Measurements from ENCODE around the gene STIP1. TPM values are rescaled to one million over a fixed set of nuclear protein-coding genes. Genes with fewer than 3 reads are reported as not detected.
A peak's percentile ranks its signal among the peaks of the same experiment; 100 is the strongest.

The STIP1 gene
- total RNA-seq, result 187 and 331 TPM in 2 replicates

GRCh38 chr11:64185693-64186491 lies at the start of gene STIP1:
Gene STIP1, plus strand, starts transcription at chr11:64186171. Its CDS starts 91 bp downstream, at chr11:64186262.
- DNase-seq (ENCODE audit: low read depth, low spot score), result peak; percentile 100

GRCh38 chr11:64136765-64137441 lies 49.1 kb upstream of the STIP1 start:
- no peak for DNase-seq (ENCODE audit: low read depth, low spot score)

GRCh38 chr11:64138398-64138797 lies 47.6 kb upstream of the STIP1 start:
- DNase-seq (ENCODE audit: low read depth, low spot score), result no peak

- DNase-seq (ENCODE audit: low read depth, low spot score), result no peak
Observed at GRCh38 chr11:64139049-64139448, 46.9 kb upstream of the STIP1 start.

- DNase-seq (ENCODE audit: low read depth, low spot score), result no peak
Observed at GRCh38 chr11:64140082-64140481, 45.9 kb upstream of the STIP1 start.

GRCh38 chr11:64141081-64141783 lies 44.7 kb upstream of the STIP1 start:
- no peak for DNase-seq (ENCODE audit: low read depth, low spot score)

- no peak for DNase-seq (ENCODE audit: low read depth, low spot score)
Observed at GRCh38 chr11:64144587-64145472, 41.1 kb upstream of the STIP1 start.

- DNase-seq (ENCODE audit: low read depth, low spot score), result no peak
Observed at GRCh38 chr11:64146036-64146955, 39.7 kb upstream of the STIP1 start.

GRCh38 chr11:64148226-64148916 lies 37.6 kb upstream of the STIP1 start:
- peak; percentile 13 for DNase-seq (ENCODE audit: low read depth, low spot score)

- DNase-seq (ENCODE audit: low read depth, low spot score), result no peak
Observed at GRCh38 chr11:64148917-64149617, 36.9 kb upstream of the STIP1 start.

GRCh38 chr11:64150051-64150450 lies 35.9 kb upstream of the STIP1 start:
- no peak for DNase-seq (ENCODE audit: low read depth, low spot score)

- DNase-seq (ENCODE audit: low read depth, low spot score), result no peak
Observed at GRCh38 chr11:64150481-64151239, 35.3 kb upstream of the STIP1 start.

GRCh38 chr11:64151337-64151736 lies 34.6 kb upstream of the STIP1 start:
- no peak for DNase-seq (ENCODE audit: low read depth, low spot score)

GRCh38 chr11:64152841-64153691 lies 32.9 kb upstream of the STIP1 start:
- DNase-seq (ENCODE audit: low read depth, low spot score), result no peak

GRCh38 chr11:64153812-64154211 lies 32.2 kb upstream of the STIP1 start:
- DNase-seq (ENCODE audit: low read depth, low spot score), result no peak

- DNase-seq (ENCODE audit: low read depth, low spot score), result no peak
Observed at GRCh38 chr11:64156235-64157011, 29.5 kb upstream of the STIP1 start.

Measured in pulmonary artery endothelial cell (primary cell).